Right ventricle myocardium inferior (tissue), 1 donor: ENCODE measurements around the gene PLIN4. TPM values are rescaled to one million over a fixed set of nuclear protein-coding genes. Genes with fewer than 3 reads are reported as not detected.
A peak's percentile ranks its signal among the peaks of the same experiment; 100 is the strongest.

ENCODE experiments used
- ATAC-seq: fragments of 200-7000 bp; cut with Tn5 transposase; one replicate; pipeline ENCODE4 v1.9.1; 2020; ENCODE audit warnings: mild to moderate bottlenecking, moderate library complexity
- DNase-seq: peaks from one replicate; pipeline ENCODE4 v3.0.0; 2021; ENCODE audit errors: missing footprints
- intact Hi-C: fragments of 100-400 bp; cut with DNase I; formaldehyde crosslinking; loops from one replicate; pipeline ENCODE4 v1.11.0; 2022
- total RNA-seq: library from RNA; stranded (reverse); fragmentation: NEBNext Ultra II Directional; extraction: Animal tissue kit (Norgen Biotek cat#: 25700); gene quantifications from one replicate; pipeline ENCODE4 v1.2.1, GENCODE V29; 2021
- donor health status: DM: no; HTN: yes; CAD: no; lungs with severe emphysema.

Gene PLIN4
- total RNA-seq, 1 donor from 2014 or later, result 241 TPM

DNA sequence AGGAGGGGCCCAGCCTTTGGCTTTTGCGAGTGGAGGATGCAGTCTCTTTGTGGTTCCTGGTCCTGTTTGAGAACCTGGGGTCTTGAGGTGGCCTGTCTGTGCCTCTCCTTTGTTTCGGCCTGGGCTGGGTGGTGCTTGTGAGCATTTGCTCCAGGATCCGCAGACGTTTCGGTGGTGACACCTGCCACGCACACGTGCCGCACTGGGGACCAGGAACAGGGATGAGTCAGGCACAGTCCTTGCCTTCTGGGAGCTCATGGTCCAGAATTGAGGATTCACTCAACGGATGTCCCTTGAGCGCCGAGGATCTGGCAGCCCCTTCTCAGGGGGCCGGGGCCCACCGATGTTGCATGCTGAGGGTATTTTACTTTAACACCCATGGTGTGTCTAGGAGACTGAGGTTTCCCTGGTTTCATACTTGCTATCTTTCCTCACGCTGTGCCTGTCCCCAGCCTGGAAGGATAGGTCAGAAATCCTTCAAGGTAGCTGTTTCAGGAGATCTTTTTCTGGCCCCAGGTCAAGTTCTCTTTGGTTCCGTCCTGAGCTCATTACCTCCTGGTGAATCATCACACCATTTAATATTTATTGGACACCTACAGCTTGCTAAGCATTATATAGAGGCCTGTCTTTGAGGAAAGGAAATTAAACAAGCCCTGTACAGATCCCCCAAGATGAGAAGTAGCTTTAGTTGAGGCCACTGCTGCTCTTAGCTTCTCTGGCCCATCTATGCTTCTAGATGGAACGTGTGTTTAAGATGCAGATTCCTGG, 41.1 kb downstream of the PLIN4 start:
- intact Hi-C loops, result no loop called here
- ATAC-seq, result no peak
- no peak for DNase-seq

DNA sequence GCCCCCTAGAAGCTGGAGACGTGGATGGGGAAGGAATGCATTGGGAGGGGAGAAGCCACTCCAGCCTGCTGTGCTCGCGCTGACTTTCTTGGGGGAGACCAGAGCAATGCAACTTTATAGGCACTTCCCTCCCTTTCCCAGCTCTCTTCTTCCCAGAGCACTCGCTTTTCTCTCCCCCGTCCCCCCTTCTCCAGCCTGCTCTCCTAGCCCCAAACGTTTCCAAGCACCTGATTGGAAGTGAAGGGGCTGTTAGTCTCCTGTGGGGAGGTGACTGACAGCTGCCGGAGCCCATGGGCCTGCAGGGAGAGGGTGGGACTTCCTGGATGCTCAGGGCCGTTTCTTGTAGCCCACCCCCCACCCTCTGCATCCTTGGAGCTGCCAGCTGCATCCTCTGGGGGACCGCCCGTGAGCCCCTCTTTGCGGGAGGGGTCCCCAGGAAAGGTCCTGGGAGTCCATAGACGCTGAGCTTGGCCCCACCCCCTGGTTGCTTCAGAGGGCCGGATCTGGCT, 43.7 kb downstream of the PLIN4 start:
- no peak for ATAC-seq
- no peak for DNase-seq

DNA sequence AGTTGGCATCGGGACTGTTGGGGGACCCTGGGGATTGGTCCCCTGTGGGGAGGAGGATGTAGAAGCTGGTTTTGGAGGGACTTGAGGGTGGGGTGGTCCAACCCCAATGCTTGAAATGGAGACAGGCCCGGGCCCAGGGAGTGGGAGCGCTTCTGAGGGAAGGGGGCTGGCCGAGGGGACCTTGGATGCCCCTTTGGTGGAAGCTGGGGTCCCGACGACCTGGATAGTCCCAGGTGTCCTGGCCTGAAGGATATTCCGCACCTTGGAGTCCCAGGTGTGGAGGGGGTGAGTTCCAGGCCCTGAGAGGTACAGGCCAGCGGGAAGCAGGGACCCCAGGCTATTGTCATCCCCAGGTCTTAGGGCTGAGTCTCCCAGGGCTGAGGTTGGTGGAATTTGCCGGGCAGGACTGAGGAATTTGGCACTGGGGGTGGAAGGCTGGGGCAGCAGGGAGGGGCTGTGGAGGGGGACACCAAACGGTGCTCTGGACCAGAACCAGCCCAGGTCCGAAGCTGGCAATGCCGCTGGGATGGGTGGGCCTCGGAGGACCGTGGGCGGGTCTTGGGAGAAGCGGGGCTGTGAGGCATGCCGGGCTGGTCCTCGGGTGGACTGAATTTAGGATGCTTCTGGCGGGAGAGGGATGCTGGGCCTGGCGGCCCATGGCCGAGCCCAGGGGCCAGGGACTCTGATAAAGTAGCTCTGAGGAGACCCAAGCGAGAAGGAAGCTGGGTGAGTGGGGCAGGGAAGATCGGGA, 44.3 kb downstream of the PLIN4 start:
- intact Hi-C loops, result loop anchor here (5.0 kb wide), 1 partner anchor 72 kb away; the partner anchor contains the start of genes CHAF1A and SH3GL1
- DNase-seq (no peak), ATAC-seq (no peak)

More for the DNA sequence above, 43.7 kb downstream of the PLIN4 start:
- intact Hi-C loops, result loop anchor here (5.0 kb wide), 1 partner anchor 72 kb away; the partner anchor contains the start of genes CHAF1A and SH3GL1

DNA sequence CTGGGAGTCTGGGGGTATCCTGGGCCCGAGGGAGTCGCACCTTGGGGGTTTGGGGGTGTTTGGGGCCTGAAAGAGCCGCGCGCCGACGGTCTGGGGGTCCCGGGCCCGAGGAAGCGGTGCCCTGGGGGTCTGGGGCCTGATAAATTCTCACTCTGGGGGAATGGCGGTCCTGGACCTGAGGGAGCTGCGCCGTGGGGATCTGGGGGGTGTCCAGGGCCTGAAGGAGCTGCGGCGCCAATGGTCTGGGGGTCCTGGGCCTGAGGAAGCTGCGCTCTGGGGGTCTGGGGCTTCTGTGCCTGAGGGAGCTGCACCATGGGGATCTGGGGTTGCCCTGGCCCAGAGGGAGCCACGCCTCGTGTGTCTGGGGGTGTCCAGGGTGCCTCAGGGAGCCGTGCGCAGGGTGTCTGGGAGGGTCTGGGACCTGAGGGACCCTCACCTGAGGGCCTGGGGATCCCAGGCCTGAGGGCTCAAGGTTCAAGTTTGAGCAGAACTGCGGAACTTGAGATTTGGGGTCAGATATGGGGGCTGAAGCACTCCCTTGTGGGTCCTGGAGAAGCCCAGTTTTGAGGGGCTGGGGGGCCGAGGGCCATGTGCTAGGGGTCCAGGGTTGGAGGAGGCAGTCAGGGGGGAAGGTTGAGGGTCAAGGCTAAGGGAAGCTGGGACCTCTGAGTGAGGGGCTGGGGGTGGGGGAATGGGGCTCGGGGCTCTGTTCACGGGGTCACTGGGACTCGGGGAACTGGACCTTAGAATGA, 45.1 kb downstream of the PLIN4 start:
- intact Hi-C loops, result loop anchor here (5.0 kb wide), 1 partner anchor 71 kb away; the partner anchor contains the start of genes CHAF1A and SH3GL1
- ATAC-seq, result no peak
- DNase-seq, result no peak

DNA sequence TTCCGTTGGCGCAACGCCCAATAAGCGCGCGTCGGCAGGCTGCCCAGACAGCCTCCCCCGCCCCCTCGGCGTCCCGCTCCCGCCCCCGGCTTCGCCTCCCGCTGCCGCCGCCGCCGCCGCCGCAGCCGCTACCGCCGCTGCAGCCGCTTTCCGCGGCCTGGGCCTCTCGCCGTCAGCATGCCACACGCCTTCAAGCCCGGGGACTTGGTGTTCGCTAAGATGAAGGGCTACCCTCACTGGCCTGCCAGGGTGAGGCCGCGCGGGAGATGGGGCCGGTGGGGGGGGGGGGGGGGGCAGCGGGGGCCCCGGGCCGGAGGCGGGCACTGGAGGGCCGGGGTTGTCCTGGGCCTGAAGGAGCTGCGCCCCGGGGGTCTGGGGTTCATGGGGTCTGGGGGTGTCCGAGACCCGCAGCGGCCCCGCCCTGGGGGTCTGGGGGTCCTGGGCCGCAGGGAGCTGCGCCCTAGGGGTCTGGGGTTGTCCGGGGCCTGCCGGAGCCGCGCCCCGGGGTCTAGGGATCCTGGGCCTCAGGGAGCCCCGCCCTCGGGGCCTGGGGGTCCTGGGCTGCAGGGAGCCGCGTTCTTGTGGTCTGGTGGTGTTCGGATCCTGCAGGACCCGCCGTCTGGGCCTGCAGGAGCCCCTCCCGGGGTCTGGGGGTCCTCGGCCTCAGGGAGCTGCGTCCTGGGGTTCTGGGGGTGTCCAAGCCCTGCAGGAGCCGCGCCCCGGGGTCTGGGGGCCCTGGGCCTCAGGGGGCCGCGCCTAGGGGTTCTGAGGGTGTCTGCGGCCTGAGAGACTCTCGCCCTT, 45.9 kb downstream of the PLIN4 start, which contains the start of gene HDGFL2:
Gene HDGFL2, plus strand, starts transcription at position 124 of the 801 bp plus-strand sequence. Its CDS starts 54 bp downstream, at position 178.
- intact Hi-C loops, result loop anchor here (5.0 kb wide), 1 partner anchor 70 kb away; the partner anchor contains the start of genes CHAF1A and SH3GL1
- DNase-seq, result no peak
- no peak for ATAC-seq

DNA sequence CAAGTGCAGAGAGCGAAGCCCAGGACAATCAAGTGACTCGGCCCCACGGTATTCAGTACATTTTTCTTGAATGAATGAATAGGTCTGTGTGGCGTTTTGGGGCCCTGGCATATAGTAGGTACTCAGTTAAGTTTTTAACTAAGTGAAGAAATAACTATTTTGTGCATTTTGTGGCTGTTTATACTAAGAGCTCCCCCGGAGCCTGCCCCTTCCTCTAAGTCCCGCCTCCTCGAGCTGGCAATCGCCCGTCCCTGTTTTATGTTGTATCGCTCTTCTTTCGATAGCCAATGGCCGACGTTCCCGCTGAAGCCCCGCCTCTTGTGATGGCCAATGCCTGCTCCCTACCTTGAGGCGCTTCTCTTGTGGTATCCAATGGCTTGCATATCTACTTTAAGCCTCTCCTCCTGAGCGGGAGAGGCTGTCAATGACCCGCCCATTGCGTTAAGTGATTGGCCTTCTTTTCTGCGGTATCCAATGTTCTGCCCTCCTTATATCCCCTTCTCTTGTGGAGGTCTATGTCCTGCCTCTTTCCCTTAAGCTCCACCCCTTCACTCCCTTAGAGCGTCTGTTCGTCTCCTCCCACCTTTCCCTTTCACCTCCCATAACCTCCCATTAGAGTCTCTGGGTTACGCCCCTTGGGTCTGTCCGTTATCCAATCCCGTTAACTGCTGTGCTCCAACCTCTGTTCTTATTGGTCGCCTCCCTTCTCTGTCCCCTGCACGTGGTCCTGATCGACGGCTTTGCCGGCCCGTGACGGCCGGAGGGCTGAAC, 46.7 kb downstream of the PLIN4 start:
- DNase-seq (peak; percentile 98), ATAC-seq (peak; percentile 97)
- intact Hi-C loops, result loop anchor here (5.0 kb wide), 1 partner anchor 69 kb away; the partner anchor contains the start of genes CHAF1A and SH3GL1

DNA sequence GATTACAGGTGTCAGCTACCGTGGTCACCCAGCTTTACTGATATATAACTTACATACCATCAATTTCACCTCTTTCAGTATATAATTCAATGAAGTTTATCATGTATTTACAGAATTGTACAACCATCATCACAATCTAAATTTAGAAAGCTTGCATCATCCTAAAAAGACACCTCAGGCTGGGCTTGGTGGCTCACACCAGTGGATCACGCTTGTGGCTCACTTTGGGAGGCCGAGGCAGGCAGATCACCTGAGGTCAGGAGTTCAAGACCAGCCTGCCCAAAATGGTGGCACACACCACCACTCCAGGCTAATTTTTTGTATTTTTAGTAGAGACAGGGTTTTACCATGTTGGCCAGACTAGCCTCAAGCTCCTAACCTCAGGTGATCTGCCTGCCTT, 50.5 kb downstream of the PLIN4 start:
- intact Hi-C loops, result no loop called here
- no peak for ATAC-seq
- no peak for DNase-seq

DNA sequence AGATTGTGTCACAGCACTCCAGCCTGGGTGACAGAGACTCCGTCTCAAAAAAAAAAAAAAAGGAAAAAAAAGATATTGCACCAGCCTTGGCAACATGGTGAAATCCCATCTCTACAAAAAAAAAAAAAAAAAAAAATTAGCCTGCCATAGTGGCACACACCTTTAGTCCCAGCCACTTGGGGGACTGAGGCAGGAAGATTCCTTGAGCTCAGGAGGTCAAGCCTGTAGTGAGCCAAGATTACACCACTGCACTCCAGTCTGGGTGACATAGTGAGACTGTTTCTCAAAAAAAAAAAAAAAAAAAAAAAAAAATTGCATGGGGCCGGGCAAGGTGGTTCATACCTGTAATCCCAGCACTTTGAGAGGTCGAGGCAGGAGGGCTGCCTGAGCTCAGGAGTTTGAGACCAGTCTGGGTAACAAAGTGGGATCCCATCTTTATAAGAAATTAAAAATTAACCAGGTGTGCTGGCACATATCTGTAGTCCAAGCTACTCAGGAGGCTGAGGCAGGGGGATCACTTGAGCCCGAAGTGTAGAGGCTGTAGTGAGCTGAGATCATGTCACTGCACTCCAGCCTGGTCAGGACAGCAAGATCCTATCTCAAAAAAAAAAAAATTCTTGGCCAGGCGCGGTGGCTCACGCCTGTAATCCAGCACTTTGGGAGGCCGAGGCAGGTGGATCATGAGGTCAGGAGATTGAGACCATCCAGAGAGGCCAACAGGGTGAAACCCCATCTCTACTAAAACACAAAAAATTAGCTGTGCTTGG, 53.3 kb downstream of the PLIN4 start:
- ATAC-seq (no peak), DNase-seq (no peak)
- intact Hi-C loops, result no loop called here

DNA sequence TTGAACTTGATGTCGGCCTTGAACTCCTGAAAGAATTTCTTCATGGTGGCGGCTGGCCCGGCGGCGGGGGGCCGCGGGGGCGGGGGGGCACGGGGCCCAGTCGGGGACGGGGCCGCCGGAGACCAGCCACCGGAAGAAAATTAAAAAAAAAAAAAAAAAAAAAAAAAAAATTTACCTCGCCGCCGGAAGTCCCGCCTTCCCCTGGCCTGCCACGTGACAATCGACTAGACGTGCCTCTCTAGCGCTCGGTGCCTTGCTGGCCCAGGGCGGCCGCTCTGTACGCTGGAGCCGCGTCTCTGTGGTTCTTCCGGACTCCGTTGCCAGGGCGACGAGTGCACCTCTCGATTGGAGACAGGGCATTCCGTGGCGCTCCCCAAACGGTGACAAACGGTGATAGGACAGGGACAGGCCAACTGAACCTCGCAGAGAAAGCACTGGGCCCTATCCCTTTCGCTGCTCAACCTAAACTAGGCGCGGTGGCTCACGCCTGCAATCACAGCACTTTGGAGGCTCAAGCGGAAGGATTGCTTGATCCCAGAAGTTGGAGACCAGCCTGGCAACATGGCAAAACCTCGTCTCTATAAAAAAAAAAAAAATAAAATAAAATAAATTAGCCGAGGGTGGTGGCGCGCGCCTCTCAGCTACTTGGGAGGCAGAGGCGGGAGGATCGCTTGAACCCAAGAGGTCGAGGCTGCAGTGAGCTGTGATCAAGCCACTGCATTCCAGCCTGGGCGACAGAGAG, 60.5 kb downstream of the PLIN4 start, which contains the start of gene UBXN6:
Gene UBXN6, minus strand, starts transcription at position 141 of the 742 bp plus-strand sequence. Its CDS starts 97 bp downstream, at position 44.
- ATAC-seq, result peak; percentile 93
- intact Hi-C loops, result no loop called here

DNA sequence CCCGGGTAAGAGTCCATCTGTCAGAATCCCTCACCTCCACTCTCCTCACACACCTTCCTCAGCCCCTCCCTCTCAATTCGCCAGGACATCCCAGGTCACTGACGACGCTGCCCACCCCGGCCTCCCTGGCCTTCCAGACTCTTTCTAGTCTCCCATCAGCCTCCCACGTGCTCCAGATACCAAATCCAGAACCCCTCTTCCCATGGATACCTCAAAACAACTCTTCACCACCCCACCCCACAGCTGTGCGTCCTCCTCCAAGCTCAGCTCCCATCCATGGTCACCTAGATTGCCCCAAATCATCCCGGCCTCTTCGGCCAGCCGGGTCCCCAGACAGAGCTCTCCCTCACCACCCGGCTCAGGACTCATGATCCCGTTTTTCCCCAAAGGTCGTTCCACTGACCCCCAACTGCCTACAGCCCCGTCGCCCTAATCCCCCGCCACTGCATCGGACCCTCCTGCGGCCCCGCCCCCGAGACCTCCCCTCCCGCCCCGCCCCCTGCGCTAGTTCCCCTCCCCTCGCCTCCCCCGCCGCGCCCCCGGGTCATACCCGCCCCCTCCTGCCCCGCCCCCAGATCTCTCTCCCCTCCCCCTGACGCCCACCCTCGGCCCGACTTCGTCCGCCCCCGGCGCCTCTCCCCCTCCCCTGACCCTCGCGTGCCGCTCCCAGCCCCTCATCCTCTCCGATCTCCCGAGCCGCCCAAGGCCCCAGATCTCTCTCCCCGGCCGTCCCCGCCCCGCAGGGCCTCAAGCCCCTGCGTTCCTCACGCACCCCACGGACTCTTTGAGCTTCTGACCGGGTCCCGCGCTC, 61.2 kb downstream of the PLIN4 start:
- ATAC-seq (peak; percentile 21), DNase-seq (peak; percentile 77)
- intact Hi-C loops, result no loop called here

More for the DNA sequence above, 60.5 kb downstream of the PLIN4 start, which contains the start of gene UBXN6:
- DNase-seq, result peak; percentile 100

DNA sequence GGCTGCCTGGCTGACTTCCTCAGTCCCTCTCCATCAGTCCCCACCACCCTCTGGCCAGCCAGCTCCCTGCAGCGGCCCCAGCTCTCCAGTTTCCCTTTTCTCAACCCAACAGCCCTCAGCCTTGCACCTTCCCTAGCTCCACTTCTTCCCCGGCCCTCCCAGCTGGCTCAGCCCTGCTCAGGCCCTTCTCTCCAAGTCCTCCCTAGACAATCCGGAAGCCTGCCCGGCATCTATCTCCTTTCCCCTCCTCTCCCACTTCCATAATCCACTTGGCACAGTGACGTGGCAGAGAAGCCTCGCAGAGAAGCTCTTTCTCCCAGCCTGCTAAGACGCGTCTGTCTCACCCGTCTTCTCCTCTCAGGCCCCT, 61.8 kb downstream of the PLIN4 start:
- intact Hi-C loops, result no loop called here
- DNase-seq (no peak), ATAC-seq (peak; percentile 12)

DNA sequence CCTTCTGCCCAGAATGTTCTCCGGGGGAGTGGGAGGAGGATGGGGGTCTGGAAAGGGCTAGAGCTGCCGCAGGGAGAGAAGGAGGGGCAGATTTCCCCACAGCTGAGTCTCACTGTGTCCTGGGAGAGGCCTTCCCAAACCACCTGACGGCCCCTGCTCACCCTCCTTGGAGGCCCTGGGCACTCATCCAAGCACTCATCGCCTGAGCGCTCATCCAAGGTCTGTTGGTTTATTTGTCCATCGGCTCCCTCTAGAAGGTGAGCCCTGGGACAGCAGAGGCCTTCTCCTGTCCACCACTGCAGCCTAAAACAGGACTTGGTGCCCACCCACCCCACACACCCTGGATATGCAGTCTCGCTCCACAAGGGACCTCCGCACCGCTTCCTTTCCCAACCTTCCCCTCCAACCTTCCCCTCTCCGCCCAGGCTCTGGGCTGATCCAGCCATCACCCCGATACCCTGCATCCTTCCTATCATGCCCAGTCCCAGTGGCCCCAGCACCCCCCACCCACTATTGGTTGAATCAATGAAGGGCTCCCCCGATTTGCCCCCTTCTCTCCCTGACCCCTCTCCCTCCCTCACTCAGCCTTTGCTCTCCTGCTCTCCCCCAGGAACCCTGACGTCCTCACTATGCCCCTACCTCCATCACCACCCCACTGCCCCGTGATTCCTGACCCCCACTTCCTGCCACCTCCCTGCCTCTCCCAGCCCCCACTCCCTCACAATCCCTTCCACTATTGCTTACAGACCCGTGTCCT, 62.4 kb downstream of the PLIN4 start:
- DNase-seq (no peak), ATAC-seq (peak; percentile 43)
- intact Hi-C loops, result no loop called here

DNA sequence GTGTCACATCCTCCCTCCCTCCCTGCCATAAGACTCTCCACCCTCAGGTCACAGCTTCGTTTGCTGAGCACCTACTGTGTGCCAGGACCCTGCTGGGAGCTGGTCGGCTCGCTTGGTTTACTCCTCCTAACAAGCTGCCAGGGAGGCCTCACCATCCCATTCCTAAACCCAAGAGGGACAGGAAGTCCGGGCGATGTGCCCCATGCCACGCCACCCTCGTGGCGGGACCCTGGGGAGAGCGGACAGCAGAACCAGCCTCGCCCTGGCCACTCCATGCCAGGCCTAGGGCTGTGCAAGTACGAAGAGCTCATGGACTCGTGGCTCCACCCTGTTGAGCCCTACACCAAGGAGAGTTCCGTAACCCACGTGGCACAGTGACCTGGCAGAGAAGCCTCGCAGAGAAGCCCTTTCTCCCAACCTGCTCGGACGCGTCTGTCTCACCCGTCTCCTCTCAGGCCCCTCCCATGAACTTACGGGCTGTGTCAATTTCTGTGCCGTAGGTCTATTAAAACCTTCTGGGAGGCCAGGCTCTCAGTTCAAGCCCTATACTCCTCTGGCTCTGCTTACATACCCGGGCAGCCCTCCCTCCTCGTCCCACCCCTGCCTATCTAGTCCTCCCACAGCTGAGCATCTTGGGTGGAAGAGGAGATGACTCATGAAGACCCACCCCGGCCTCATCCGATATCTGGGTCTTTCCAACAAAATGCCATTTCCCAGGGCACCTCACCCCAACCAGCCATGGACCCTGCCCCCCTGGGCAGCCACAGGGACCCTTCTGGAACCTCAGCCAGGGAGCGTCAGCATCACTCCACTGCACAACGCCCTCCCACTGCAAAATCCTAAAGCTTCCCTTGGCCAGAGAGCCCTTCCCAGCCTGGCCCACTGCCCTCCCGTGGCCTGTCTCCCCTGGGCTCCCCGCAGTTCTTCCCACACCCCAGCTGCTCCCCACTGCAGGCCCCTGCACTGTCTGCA, 63.3 kb downstream of the PLIN4 start:
- no peak for DNase-seq
- peak; percentile 2 for ATAC-seq
- intact Hi-C loops, result no loop called here
